ENCODE measurements around the gene SEMA3F. TPM values are rescaled to one million over a fixed set of nuclear protein-coding genes. Genes with fewer than 3 reads are reported as not detected.

Gene SEMA3F
- total and polyA plus RNA-seq, 10 of the 15 experiments (the other 5 are each of a cell fraction or from before 2014, with no cell fraction given) = 0.08 to 0.28 (median 0.12) TPM; not detected in 6

MicroRNA genes within 50 kb of the gene (microRNA counts, 767-probe panel; counts per million panel counts)
- microRNA hsa-miR-566 = 1,438 counts per million, percentile 53 among the panel's probes with 10 or more counts

Small RNA genes within 50 kb of the gene (microRNA-seq; reads per million reads assigned to microRNA genes)
- gene MIR566 = not detected
- gene MIR5787 = not detected

Small RNA genes within 50 kb of the gene (small RNA-seq; reads per million reads assigned to genes)
- gene MIR566 (not detected), gene MIR5787 (not detected)

Other genes with a start within 250 kb of the SEMA3F start
Only the 7 nearest of the 19 such genes appear.
- 136 and 148 TPM in 2 replicates for gene RBM5, start 66.4 kb upstream of the SEMA3F start, total RNA-seq (2014; rRNA removed)
- 120 and 124 TPM in 2 replicates for gene RBM5, start 66.4 kb upstream of the SEMA3F start, total RNA-seq (2014; rRNA removed; fragmentation: Illumina TruSeq; extraction: Trizol)
- gene RBM5, start 66.4 kb upstream of the SEMA3F start, total RNA-seq (2021) = 94.0 and 101 TPM in 2 replicates
- 329 and 347 TPM in 2 replicates for gene RBM5, start 66.4 kb upstream of the SEMA3F start, polyA plus RNA-seq (2011; rRNA removed)
- 143 and 174 TPM in 2 replicates for gene RBM5, start 66.4 kb upstream of the SEMA3F start, polyA plus RNA-seq (2014; fragmentation: Illumina TruSeq; extraction: Trizol)
- gene RBM5, start 66.4 kb upstream of the SEMA3F start, polyA plus RNA-seq (2014; fragmentation: Nextera tagmentation; extraction: Ambion mirVana) = 10 to 100 TPM; 35.1 to 48.1 TPM
- 123 and 142 TPM in 2 replicates for gene RBM5, start 66.4 kb upstream of the SEMA3F start, polyA plus RNA-seq (2014; rRNA removed)
- 10 to 100 TPM; 70.5 to 70.9 TPM for gene RBM5, start 66.4 kb upstream of the SEMA3F start, polyA plus RNA-seq (2016; fragmentation: Nextera tagmentation; extraction: Ambion mirVana)
- gene GNAT1, start 36.3 kb downstream of the SEMA3F start, total RNA-seq (2014; rRNA removed) = not detected in 2 replicates
- not detected in 2 replicates for gene GNAT1, start 36.3 kb downstream of the SEMA3F start, total RNA-seq (2014; rRNA removed; fragmentation: Illumina TruSeq; extraction: Trizol)
- gene GNAT1, start 36.3 kb downstream of the SEMA3F start, total RNA-seq (2021) = not detected in 2 replicates
- not detected in 2 replicates for gene GNAT1, start 36.3 kb downstream of the SEMA3F start, polyA plus RNA-seq (2011; rRNA removed)
- gene GNAT1, start 36.3 kb downstream of the SEMA3F start, polyA plus RNA-seq (2014; fragmentation: Illumina TruSeq; extraction: Trizol) = not detected in 2 replicates
- not detected for gene GNAT1, start 36.3 kb downstream of the SEMA3F start, polyA plus RNA-seq (2014; fragmentation: Nextera tagmentation; extraction: Ambion mirVana)
- gene GNAT1, start 36.3 kb downstream of the SEMA3F start, polyA plus RNA-seq (2014; rRNA removed) = not detected in 2 replicates
- gene GNAT1, start 36.3 kb downstream of the SEMA3F start, polyA plus RNA-seq (2016; fragmentation: Nextera tagmentation; extraction: Ambion mirVana) = not detected
- gene SLC38A3, start 49.9 kb downstream of the SEMA3F start, total RNA-seq (2014; rRNA removed) = not detected in 2 replicates
- gene SLC38A3, start 49.9 kb downstream of the SEMA3F start, total RNA-seq (2014; rRNA removed; fragmentation: Illumina TruSeq; extraction: Trizol) = not detected in 2 replicates
- 0.13 TPM in 1 of 2 replicates, not detected in the other for gene SLC38A3, start 49.9 kb downstream of the SEMA3F start, total RNA-seq (2021)
- gene SLC38A3, start 49.9 kb downstream of the SEMA3F start, polyA plus RNA-seq (2011; rRNA removed) = 0.14 TPM in 1 of 2 replicates, not detected in the other
- not detected in 2 replicates for gene SLC38A3, start 49.9 kb downstream of the SEMA3F start, polyA plus RNA-seq (2014; fragmentation: Illumina TruSeq; extraction: Trizol)
- not detected for gene SLC38A3, start 49.9 kb downstream of the SEMA3F start, polyA plus RNA-seq (2014; fragmentation: Nextera tagmentation; extraction: Ambion mirVana)
- not detected in 2 replicates for gene SLC38A3, start 49.9 kb downstream of the SEMA3F start, polyA plus RNA-seq (2014; rRNA removed)
- gene SLC38A3, start 49.9 kb downstream of the SEMA3F start, polyA plus RNA-seq (2016; fragmentation: Nextera tagmentation; extraction: Ambion mirVana) = not detected
- 222 and 225 TPM in 2 replicates for gene GNAI2, start 80.9 kb downstream of the SEMA3F start, total RNA-seq (2014; rRNA removed)
- 108 and 120 TPM in 2 replicates for gene GNAI2, start 80.9 kb downstream of the SEMA3F start, total RNA-seq (2014; rRNA removed; fragmentation: Illumina TruSeq; extraction: Trizol)
- 271 and 276 TPM in 2 replicates for gene GNAI2, start 80.9 kb downstream of the SEMA3F start, total RNA-seq (2021)
- 160 and 346 TPM in 2 replicates for gene GNAI2, start 80.9 kb downstream of the SEMA3F start, polyA plus RNA-seq (2011; rRNA removed)
- gene GNAI2, start 80.9 kb downstream of the SEMA3F start, polyA plus RNA-seq (2014; fragmentation: Illumina TruSeq; extraction: Trizol) = 163 and 192 TPM in 2 replicates
- gene GNAI2, start 80.9 kb downstream of the SEMA3F start, polyA plus RNA-seq (2014; fragmentation: Nextera tagmentation; extraction: Ambion mirVana) = 10 to 100 TPM in 1 of 2 experiments, 1 to 10 TPM in 1; 5.0 to 15.3 TPM
- 257 and 287 TPM in 2 replicates for gene GNAI2, start 80.9 kb downstream of the SEMA3F start, polyA plus RNA-seq (2014; rRNA removed)
- 100 to 1,000 TPM; 250 to 275 TPM for gene GNAI2, start 80.9 kb downstream of the SEMA3F start, polyA plus RNA-seq (2016; fragmentation: Nextera tagmentation; extraction: Ambion mirVana)
- 0.11 and 0.16 TPM in 2 replicates for gene SEMA3B, start 113.8 kb downstream of the SEMA3F start, total RNA-seq (2014; rRNA removed)
- gene SEMA3B, start 113.8 kb downstream of the SEMA3F start, total RNA-seq (2014; rRNA removed; fragmentation: Illumina TruSeq; extraction: Trizol) = 0.05 and 0.09 TPM in 2 replicates
- 0.59 and 0.74 TPM in 2 replicates for gene SEMA3B, start 113.8 kb downstream of the SEMA3F start, total RNA-seq (2021)
- gene SEMA3B, start 113.8 kb downstream of the SEMA3F start, polyA plus RNA-seq (2011; rRNA removed) = 0.33 and 0.48 TPM in 2 replicates
- gene SEMA3B, start 113.8 kb downstream of the SEMA3F start, polyA plus RNA-seq (2014; fragmentation: Illumina TruSeq; extraction: Trizol) = 0.06 TPM in 1 of 2 replicates, not detected in the other
- gene SEMA3B, start 113.8 kb downstream of the SEMA3F start, polyA plus RNA-seq (2014; fragmentation: Nextera tagmentation; extraction: Ambion mirVana) = not detected
- 0.37 and 0.47 TPM in 2 replicates for gene SEMA3B, start 113.8 kb downstream of the SEMA3F start, polyA plus RNA-seq (2014; rRNA removed)
- under 1 TPM; 0.09 to 0.16 TPM for gene SEMA3B, start 113.8 kb downstream of the SEMA3F start, polyA plus RNA-seq (2016; fragmentation: Nextera tagmentation; extraction: Ambion mirVana)
- not detected in 2 replicates for gene LSMEM2, start 123.8 kb downstream of the SEMA3F start, total RNA-seq (2014; rRNA removed)
- gene LSMEM2, start 123.8 kb downstream of the SEMA3F start, total RNA-seq (2014; rRNA removed; fragmentation: Illumina TruSeq; extraction: Trizol) = not detected in 2 replicates
- not detected in 2 replicates for gene LSMEM2, start 123.8 kb downstream of the SEMA3F start, total RNA-seq (2021)
- not detected in 2 replicates for gene LSMEM2, start 123.8 kb downstream of the SEMA3F start, polyA plus RNA-seq (2011; rRNA removed)
- gene LSMEM2, start 123.8 kb downstream of the SEMA3F start, polyA plus RNA-seq (2014; fragmentation: Illumina TruSeq; extraction: Trizol) = not detected in 2 replicates
- not detected for gene LSMEM2, start 123.8 kb downstream of the SEMA3F start, polyA plus RNA-seq (2014; fragmentation: Nextera tagmentation; extraction: Ambion mirVana)
- gene LSMEM2, start 123.8 kb downstream of the SEMA3F start, polyA plus RNA-seq (2014; rRNA removed) = not detected in 2 replicates
- gene LSMEM2, start 123.8 kb downstream of the SEMA3F start, polyA plus RNA-seq (2016; fragmentation: Nextera tagmentation; extraction: Ambion mirVana) = under 1 TPM in 1 of 2 experiments, not detected in 1; 0.17 TPM
- 81.7 and 100 TPM in 2 replicates for gene IFRD2, start 137.1 kb downstream of the SEMA3F start, total RNA-seq (2014; rRNA removed)
- gene IFRD2, start 137.1 kb downstream of the SEMA3F start, total RNA-seq (2014; rRNA removed; fragmentation: Illumina TruSeq; extraction: Trizol) = 47.5 and 52.0 TPM in 2 replicates
- 96.6 and 103 TPM in 2 replicates for gene IFRD2, start 137.1 kb downstream of the SEMA3F start, total RNA-seq (2021)
- gene IFRD2, start 137.1 kb downstream of the SEMA3F start, polyA plus RNA-seq (2011; rRNA removed) = 12.4 and 19.1 TPM in 2 replicates
- 19.1 and 44.1 TPM in 2 replicates for gene IFRD2, start 137.1 kb downstream of the SEMA3F start, polyA plus RNA-seq (2014; fragmentation: Illumina TruSeq; extraction: Trizol)
- gene IFRD2, start 137.1 kb downstream of the SEMA3F start, polyA plus RNA-seq (2014; fragmentation: Nextera tagmentation; extraction: Ambion mirVana) = 10 to 100 TPM; 33.7 to 82.8 TPM
- gene IFRD2, start 137.1 kb downstream of the SEMA3F start, polyA plus RNA-seq (2014; rRNA removed) = 77.8 and 87.5 TPM in 2 replicates
- 100 to 1,000 TPM; 144 to 153 TPM for gene IFRD2, start 137.1 kb downstream of the SEMA3F start, polyA plus RNA-seq (2016; fragmentation: Nextera tagmentation; extraction: Ambion mirVana)